ENCODE data around the gene SF3A1. TPM values are rescaled to one million over a fixed set of nuclear protein-coding genes. Genes with fewer than 3 reads are reported as not detected.

SF3A1 gene
- total and polyA plus RNA-seq, 2 of the 8 experiments (the other 6 are each of a cell fraction or from before 2014, with no cell fraction given): 27.8 to 285 TPM

DNA sequence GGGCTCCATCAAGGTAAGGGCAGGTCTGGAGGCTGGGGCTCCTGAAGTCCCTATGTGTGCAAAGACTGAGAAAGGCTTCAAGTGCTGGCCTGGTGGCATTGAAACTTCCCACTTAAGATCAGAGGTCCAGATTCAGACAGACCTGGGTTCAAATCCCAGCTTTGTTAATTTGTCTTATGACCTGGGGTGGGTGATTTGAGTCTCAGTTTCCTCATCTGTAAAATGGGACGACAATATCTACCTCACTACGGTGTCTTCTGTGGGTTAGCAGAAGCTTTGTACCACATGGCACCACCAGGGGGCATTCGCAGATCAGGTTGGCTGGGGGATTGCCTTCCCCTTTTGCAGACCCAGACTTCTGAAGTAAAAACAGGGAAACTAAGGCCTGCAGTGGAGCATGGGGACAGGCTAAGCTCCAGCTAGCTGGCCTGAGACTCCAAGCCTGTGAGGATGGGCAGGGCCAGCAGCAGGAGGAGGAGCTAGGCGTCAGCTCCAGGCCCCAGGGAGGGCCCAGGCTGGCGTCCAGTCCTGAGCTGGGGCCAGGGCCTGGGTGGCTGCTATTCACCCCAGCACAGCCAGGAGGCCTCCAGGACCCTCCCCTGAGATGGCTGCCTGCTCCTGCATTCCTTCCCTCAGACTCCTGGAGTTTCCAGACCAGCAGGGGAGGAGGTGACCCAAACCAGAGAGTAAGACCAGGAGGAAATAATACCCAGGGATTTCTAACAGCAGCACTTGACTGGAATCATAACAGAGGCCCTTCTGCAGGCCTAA is 68.9 kb downstream of the SF3A1 start:
- Histone ChIP-seq H3K79me1 (ENCODE audit: low read depth, low read length) (no peaks in the 10 kb centered on the region), H3K4ac (replicated peaks; ENCODE audit: insufficient read length, low read depth, low read length) (no peak overlapping the region), H4K8ac (ENCODE audit: extremely low read depth, insufficient read depth, low read length) (no peak overlapping the region), H3K27me3 (replicated peaks in 1 of 4; ENCODE audit: control insufficient read depth in 3 of 4, extremely low read depth in 1 of 4, insufficient read depth in 3 of 4, low read length in 3 of 4) (no peaks in the 10 kb centered on the region), H3K14ac (ENCODE audit: insufficient read length) (no peak overlapping the region), H2BK5ac (ENCODE audit: low read depth, low read length) (no peak overlapping the region), H3K27ac (ENCODE audit: low read depth, low read length) (no peak overlapping the region), H3K79me2 (ENCODE audit: control insufficient read depth in 1 of 2, insufficient read depth in 2 of 2, low read length in 2 of 2) (no peaks in the 10 kb centered on the region), H4K5ac (ENCODE audit: insufficient read length, low read depth, low read length) (no peak overlapping the region), H3K18ac (ENCODE audit: extremely low read depth, low read length) (no peak overlapping the region), H3K9ac (replicated peaks in 1 of 4; ENCODE audit: extremely low read depth in 1 of 4, low read depth in 3 of 4, low read length in 3 of 4) (no peak overlapping the region), H2BK12ac (ENCODE audit: low read depth, low read length) (peak overlapping the region; percentile 10; the same call in 1 of the 2 replicates), H4K91ac (replicated peaks; ENCODE audit: insufficient read length, low read length) (no peak overlapping the region), H3K4me1 (replicated peaks in 1 of 4; ENCODE audit: control insufficient read depth in 3 of 4, insufficient read depth in 4 of 4, low read length in 3 of 4) (peaks cover 0 to 19% (median 14%) of the 10 kb centered on the region in 4 experiments; a peak in 6 of 7 replicates), H3K23me2 (ENCODE audit: low read depth, low read length) (peaks cover 12% of the 10 kb centered on the region; the same call in 1 of the 2 replicates), H2AFZ (ENCODE audit: low read length) (no peak overlapping the region), H3K56ac (replicated peaks; ENCODE audit: insufficient read length, low read depth, low read length) (no peak overlapping the region), H4K20me1 (replicated peaks in 1 of 2; ENCODE audit: control insufficient read depth in 1 of 2, insufficient read depth in 2 of 2, low read length in 2 of 2) (peaks cover 0 to 4% of the 10 kb centered on the region in 2 experiments), H3K4me3 (ENCODE audit: extremely low read depth in 1 of 4, insufficient read depth in 2 of 4, low read depth in 3 of 4, low read length in 4 of 4) (peak overlapping the region in 1 of 4 experiments; percentile 69; a peak in 2 of 8 replicates), H3K4me2 (ENCODE audit: insufficient read depth in 1 of 2, low read depth in 2 of 2, low read length in 2 of 2) (peak overlapping the region; percentile 82 to 95), H2AK5ac (ENCODE audit: low read depth, low read length) (no peak overlapping the region), H2BK120ac (replicated peaks; ENCODE audit: low read depth, low read length) (no peak overlapping the region), H2BK20ac (ENCODE audit: low read length) (no peak overlapping the region), H3K9me3 (ENCODE audit: insufficient read depth in 2 of 2, low read depth in 1 of 2, low read length in 1 of 2) (no peaks in the 10 kb centered on the region), H2BK15ac (ENCODE audit: low read length) (no peak overlapping the region), H3K36me3 (ENCODE audit: control insufficient read depth in 2 of 4, insufficient read depth in 4 of 4, low read length in 3 of 4) (no peaks in the 10 kb centered on the region), H3K23ac (ENCODE audit: insufficient read length) (no peak overlapping the region)
- POLR2A ChIA-PET (ENCODE audit: partially characterized antibody): interaction anchor here (0.7 to 3.8 kb wide), 8 partner anchors 9 to 137 kb away, joined by 3 to 17 read pairs (median 4); partner anchors contain the start of genes CCDC157, MTFP1, SF3A1 and TBC1D10A
- FAIRE-seq (peak; percentile 94), DNase-seq (ENCODE audit: low read depth in 1 of 2, low spot score in 2 of 2) (peak; percentile 87)
- CTCF ChIA-PET (ENCODE audit: partially characterized antibody): interaction anchor here (0.6 to 9.1 kb wide), 44 partner anchors 9 to 695 kb away, joined by 3 to 203 read pairs (median 4); partner anchors contain the start of genes CCDC157, RNF215, SF3A1 and TBC1D10A
- WGBS, 2 experiments (ENCODE audit: extremely low coverage in 1 of 2, insufficient coverage in 1 of 2, insufficient read length in 1 of 2, insufficient replicate concordance in 2 of 2, low coverage in 1 of 2, low lambda C conversion rate in 2 of 2, missing lambda C conversion rate in 1 of 2): 30% methylated on average over 4 of the region's 5 CpGs; no CpG with 5 or more reads in 1 of the 2 experiments
- no peak for TF ChIP-seq HDAC6 (IDR thresholded peaks at IDR 0.05; ENCODE audit: low read depth, low read length)
- TF ChIP-seq GTF2F1 (IDR thresholded peaks at IDR 0.05; ENCODE audit: borderline replicate concordance, low read depth, low read length): no peak
- TF ChIP-seq HDAC2 (IDR thresholded peaks at IDR 0.05; ENCODE audit: borderline replicate concordance in 1 of 2, low read depth in 2 of 2, low read length in 2 of 2): peak; percentile 64 to 73; a peak in 2 of 4 replicates
- TF ChIP-seq SP2 (IDR thresholded peaks at IDR 0.05; ENCODE audit: low read length): no peak
- TF ChIP-seq RAD21 (IDR thresholded peaks at IDR 0.05 in 1 of 2, conservative IDR thresholded peaks at IDR 0.05 in 1 of 2; ENCODE audit: low read depth in 2 of 2, low read length in 2 of 2): peak; percentile 66 to 69
- TF ChIP-seq TEAD4 (IDR thresholded peaks at IDR 0.05; ENCODE audit: low read depth, low read length): peak; percentile 73; the same call in 1 of the 2 replicates
- TF ChIP-seq ZNF274 (IDR thresholded peaks at IDR 0.05; ENCODE audit: borderline replicate concordance, extremely low read depth, low read length): no peak
- peak; percentile 99 for TF ChIP-seq KDM1A (IDR thresholded peaks at IDR 0.05; ENCODE audit: borderline replicate concordance, low read length)
- TF ChIP-seq CHD1 (IDR thresholded peaks at IDR 0.05; ENCODE audit: low read depth, low read length): no peak
- TF ChIP-seq SRF (IDR thresholded peaks at IDR 0.05; ENCODE audit: low read depth, low read length): no peak
- no peak for TF ChIP-seq CTBP2 (IDR thresholded peaks at IDR 0.05; ENCODE audit: borderline replicate concordance, insufficient read depth, insufficient read length, low read length)
